ENCODE data around the gene BCOR. TPM values are rescaled to one million over a fixed set of nuclear protein-coding genes. Genes with fewer than 3 reads are reported as not detected.

Gene BCOR
- total RNA-seq, 1 donor from 2014 or later: 19.8 TPM

GRCh38 chrX:40037367-40037766, 60.4 kb downstream of the BCOR start:
- Histone ChIP-seq H3K9ac (ENCODE audit: low read depth in 1 of 3, low read length in 3 of 3) (no peak overlapping the region), H3K4me3 (ENCODE audit: low read length in 3 of 3) (no peak overlapping the region), H3K4me1 (ENCODE audit: control insufficient read depth in 3 of 3, insufficient read depth in 3 of 3, low read length in 3 of 3) (no peaks in the 10 kb centered on the region), H3K27ac (ENCODE audit: low read depth, low read length) (no peak overlapping the region), H3K36me3 (ENCODE audit: control insufficient read depth in 3 of 3, insufficient read depth in 3 of 3, low read length in 3 of 3) (no peaks in the 10 kb centered on the region), H3K27me3 (ENCODE audit: control insufficient read depth in 3 of 3, insufficient read depth in 3 of 3, low read length in 3 of 3) (peaks cover 0 to 4% (median 0%) of the 10 kb centered on the region in 3 donors), H3K9me3 (ENCODE audit: control insufficient read depth in 3 of 3, low read length in 3 of 3) (no peaks in the 10 kb centered on the region)

GRCh38 chrX:40035726-40036125, 62.0 kb downstream of the BCOR start:
- Histone ChIP-seq H3K27ac (ENCODE audit: low read depth, low read length) (no peak overlapping the region), H3K4me3 (ENCODE audit: low read length in 3 of 3) (no peak overlapping the region), H3K9me3 (ENCODE audit: control insufficient read depth in 3 of 3, low read length in 3 of 3) (no peaks in the 10 kb centered on the region)

GRCh38 chrX:40031911-40032310, 65.8 kb downstream of the BCOR start:
- H3K4me1 ChIP-seq (ENCODE audit: control insufficient read depth in 3 of 3, insufficient read depth in 3 of 3, low read length in 3 of 3): no peaks in the 10 kb centered on the region
- no peaks in the 10 kb centered on the region for H3K9me3 ChIP-seq (ENCODE audit: control insufficient read depth in 3 of 3, low read length in 3 of 3)
- H3K9ac ChIP-seq (ENCODE audit: low read depth in 1 of 3, low read length in 3 of 3): no peak overlapping the region
- H3K27ac ChIP-seq (ENCODE audit: low read depth, low read length): no peak overlapping the region
- H3K4me3 ChIP-seq (ENCODE audit: low read length in 3 of 3): no peak overlapping the region
- H3K36me3 ChIP-seq (ENCODE audit: control insufficient read depth in 3 of 3, insufficient read depth in 3 of 3, low read length in 3 of 3): no peaks in the 10 kb centered on the region
- no peaks in the 10 kb centered on the region for H3K27me3 ChIP-seq (ENCODE audit: control insufficient read depth in 3 of 3, insufficient read depth in 3 of 3, low read length in 3 of 3)

More at GRCh38 chrX:40035726-40036125, 62.0 kb downstream of the BCOR start:
- Histone ChIP-seq H3K9ac (ENCODE audit: low read depth in 1 of 3, low read length in 3 of 3) (no peak overlapping the region), H3K36me3 (ENCODE audit: control insufficient read depth in 3 of 3, insufficient read depth in 3 of 3, low read length in 3 of 3) (no peaks in the 10 kb centered on the region), H3K27me3 (ENCODE audit: control insufficient read depth in 3 of 3, insufficient read depth in 3 of 3, low read length in 3 of 3) (no peaks in the 10 kb centered on the region), H3K4me1 (ENCODE audit: control insufficient read depth in 3 of 3, insufficient read depth in 3 of 3, low read length in 3 of 3) (no peaks in the 10 kb centered on the region)

GRCh38 chrX:40030205-40030604, 67.6 kb downstream of the BCOR start:
- H3K9me3 ChIP-seq (ENCODE audit: control insufficient read depth in 3 of 3, low read length in 3 of 3): no peaks in the 10 kb centered on the region
- no peaks in the 10 kb centered on the region for H3K36me3 ChIP-seq (ENCODE audit: control insufficient read depth in 3 of 3, insufficient read depth in 3 of 3, low read length in 3 of 3)
- H3K4me1 ChIP-seq (ENCODE audit: control insufficient read depth in 3 of 3, insufficient read depth in 3 of 3, low read length in 3 of 3): no peaks in the 10 kb centered on the region
- H3K27me3 ChIP-seq (ENCODE audit: control insufficient read depth in 3 of 3, insufficient read depth in 3 of 3, low read length in 3 of 3): no peaks in the 10 kb centered on the region
- no peak overlapping the region for H3K9ac ChIP-seq (ENCODE audit: low read depth in 1 of 3, low read length in 3 of 3)
- H3K4me3 ChIP-seq (ENCODE audit: low read length in 3 of 3): no peak overlapping the region
- no peak overlapping the region for H3K27ac ChIP-seq (ENCODE audit: low read depth, low read length)

- no peak overlapping the region for H3K27ac ChIP-seq (ENCODE audit: low read depth, low read length)
These were observed 75.3 kb downstream of the BCOR start for GRCh38 chrX:40022421-40022820.

GRCh38 chrX:40021647-40022046, 76.1 kb downstream of the BCOR start:
- no peak overlapping the region for H3K9ac ChIP-seq (ENCODE audit: low read depth in 1 of 3, low read length in 3 of 3)
- H3K27me3 ChIP-seq (ENCODE audit: control insufficient read depth in 3 of 3, insufficient read depth in 3 of 3, low read length in 3 of 3): no peaks in the 10 kb centered on the region
- no peaks in the 10 kb centered on the region for H3K36me3 ChIP-seq (ENCODE audit: control insufficient read depth in 3 of 3, insufficient read depth in 3 of 3, low read length in 3 of 3)
- no peaks in the 10 kb centered on the region for H3K4me1 ChIP-seq (ENCODE audit: control insufficient read depth in 3 of 3, insufficient read depth in 3 of 3, low read length in 3 of 3)
- H3K9me3 ChIP-seq (ENCODE audit: control insufficient read depth in 3 of 3, low read length in 3 of 3): peaks cover 0 to 5% (median 0%) of the 10 kb centered on the region in 3 donors
- no peak overlapping the region for H3K27ac ChIP-seq (ENCODE audit: low read depth, low read length)
- H3K4me3 ChIP-seq (ENCODE audit: low read length in 3 of 3): no peak overlapping the region

More at GRCh38 chrX:40022421-40022820, 75.3 kb downstream of the BCOR start:
- Histone ChIP-seq H3K4me3 (ENCODE audit: low read length in 3 of 3) (no peak overlapping the region), H3K27me3 (ENCODE audit: control insufficient read depth in 3 of 3, insufficient read depth in 3 of 3, low read length in 3 of 3) (no peaks in the 10 kb centered on the region), H3K36me3 (ENCODE audit: control insufficient read depth in 3 of 3, insufficient read depth in 3 of 3, low read length in 3 of 3) (no peaks in the 10 kb centered on the region), H3K9me3 (ENCODE audit: control insufficient read depth in 3 of 3, low read length in 3 of 3) (peaks cover 0 to 5% (median 0%) of the 10 kb centered on the region in 3 donors), H3K4me1 (ENCODE audit: control insufficient read depth in 3 of 3, insufficient read depth in 3 of 3, low read length in 3 of 3) (no peaks in the 10 kb centered on the region), H3K9ac (ENCODE audit: low read depth in 1 of 3, low read length in 3 of 3) (no peak overlapping the region)

GRCh38 chrX:40019541-40019940, 78.2 kb downstream of the BCOR start:
- no peak overlapping the region for H3K9ac ChIP-seq (ENCODE audit: low read depth in 1 of 3, low read length in 3 of 3)
- peaks cover 0 to 5% (median 0%) of the 10 kb centered on the region in 3 donors for H3K9me3 ChIP-seq (ENCODE audit: control insufficient read depth in 3 of 3, low read length in 3 of 3)
- H3K4me3 ChIP-seq (ENCODE audit: low read length in 3 of 3): no peak overlapping the region
- H3K4me1 ChIP-seq (ENCODE audit: control insufficient read depth in 3 of 3, insufficient read depth in 3 of 3, low read length in 3 of 3): no peaks in the 10 kb centered on the region
- H3K27me3 ChIP-seq (ENCODE audit: control insufficient read depth in 3 of 3, insufficient read depth in 3 of 3, low read length in 3 of 3): no peaks in the 10 kb centered on the region
- no peaks in the 10 kb centered on the region for H3K36me3 ChIP-seq (ENCODE audit: control insufficient read depth in 3 of 3, insufficient read depth in 3 of 3, low read length in 3 of 3)
- no peak overlapping the region for H3K27ac ChIP-seq (ENCODE audit: low read depth, low read length)

- H3K9ac ChIP-seq (ENCODE audit: low read depth in 1 of 3, low read length in 3 of 3): no peak overlapping the region
- no peaks in the 10 kb centered on the region for H3K36me3 ChIP-seq (ENCODE audit: control insufficient read depth in 3 of 3, insufficient read depth in 3 of 3, low read length in 3 of 3)
- no peak overlapping the region for H3K27ac ChIP-seq (ENCODE audit: low read depth, low read length)
- peaks cover 0 to 5% (median 0%) of the 10 kb centered on the region in 3 donors for H3K27me3 ChIP-seq (ENCODE audit: control insufficient read depth in 3 of 3, insufficient read depth in 3 of 3, low read length in 3 of 3)
- H3K4me3 ChIP-seq (ENCODE audit: low read length in 3 of 3): no peak overlapping the region
- peaks cover 0 to 5% (median 0%) of the 10 kb centered on the region in 3 donors for H3K9me3 ChIP-seq (ENCODE audit: control insufficient read depth in 3 of 3, low read length in 3 of 3)
- H3K4me1 ChIP-seq (ENCODE audit: control insufficient read depth in 3 of 3, insufficient read depth in 3 of 3, low read length in 3 of 3): peaks cover 0 to 3% (median 2%) of the 10 kb centered on the region in 3 donors
These were observed 79.7 kb downstream of the BCOR start for GRCh38 chrX:40018041-40018440.

- no peak overlapping the region for H3K27ac ChIP-seq (ENCODE audit: low read depth, low read length)
- peaks cover 9 to 15% (median 14%) of the 10 kb centered on the region in 3 donors for H3K4me1 ChIP-seq (ENCODE audit: control insufficient read depth in 3 of 3, insufficient read depth in 3 of 3, low read length in 3 of 3)
- peaks cover 0 to 10% (median 0%) of the 10 kb centered on the region in 3 donors for H3K27me3 ChIP-seq (ENCODE audit: control insufficient read depth in 3 of 3, insufficient read depth in 3 of 3, low read length in 3 of 3)
- no peak overlapping the region for H3K9ac ChIP-seq (ENCODE audit: low read depth in 1 of 3, low read length in 3 of 3)
- H3K4me3 ChIP-seq (ENCODE audit: low read length in 3 of 3): no peak overlapping the region
- H3K9me3 ChIP-seq (ENCODE audit: control insufficient read depth in 3 of 3, low read length in 3 of 3): peaks cover 0 to 2% (median 0%) of the 10 kb centered on the region in 3 donors
- no peaks in the 10 kb centered on the region for H3K36me3 ChIP-seq (ENCODE audit: control insufficient read depth in 3 of 3, insufficient read depth in 3 of 3, low read length in 3 of 3)
These were observed 81.0 kb downstream of the BCOR start for GRCh38 chrX:40016749-40017148.

- Histone ChIP-seq H3K27ac (ENCODE audit: low read depth, low read length) (no peak overlapping the region), H3K4me3 (ENCODE audit: low read length in 3 of 3) (no peak overlapping the region)
These were observed 82.1 kb downstream of the BCOR start for GRCh38 chrX:40015693-40016092.

More at GRCh38 chrX:40015693-40016092, 82.1 kb downstream of the BCOR start:
- H3K36me3 ChIP-seq (ENCODE audit: control insufficient read depth in 3 of 3, insufficient read depth in 3 of 3, low read length in 3 of 3): no peaks in the 10 kb centered on the region
- peaks cover 12 to 25% (median 21%) of the 10 kb centered on the region in 3 donors for H3K4me1 ChIP-seq (ENCODE audit: control insufficient read depth in 3 of 3, insufficient read depth in 3 of 3, low read length in 3 of 3)
- no peaks in the 10 kb centered on the region for H3K9me3 ChIP-seq (ENCODE audit: control insufficient read depth in 3 of 3, low read length in 3 of 3)
- no peak overlapping the region for H3K9ac ChIP-seq (ENCODE audit: low read depth in 1 of 3, low read length in 3 of 3)
- peaks cover 0 to 17% (median 0%) of the 10 kb centered on the region in 3 donors for H3K27me3 ChIP-seq (ENCODE audit: control insufficient read depth in 3 of 3, insufficient read depth in 3 of 3, low read length in 3 of 3)
